ENCODE results near the gene KRTAP1-5.
"Not testable (repeated sequence)": the region's sequence is repeated elsewhere in the genome, so short reads cannot be mapped to it uniquely, and the experiment has no call there.

The KRTAP1-5 gene

GRCh38 chr17:41004397-41004796 is 22.6 kb downstream of the KRTAP1-5 start:
- no peak for DNase-seq (ENCODE audit: low spot score)

DNA sequence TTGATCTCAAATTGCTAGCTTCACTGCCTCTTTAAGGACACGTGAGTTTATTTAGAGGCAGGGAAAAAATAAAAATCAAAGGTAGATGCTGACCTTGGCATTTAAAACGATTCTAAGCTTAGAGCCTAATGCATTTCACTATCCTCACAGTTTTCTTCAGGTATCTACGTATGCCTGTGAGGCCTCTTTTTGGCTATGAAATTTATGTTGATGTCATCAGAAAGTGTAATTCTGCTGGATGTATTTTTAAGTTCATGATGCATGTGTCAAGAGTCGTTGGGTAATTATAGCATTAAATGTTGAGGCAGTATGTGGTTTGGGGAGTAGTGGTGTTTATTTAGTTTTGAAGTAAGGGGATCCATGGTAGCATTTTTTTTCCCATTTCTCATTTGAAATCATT is 23.1 kb downstream of the KRTAP1-5 start:
- DNase-seq (ENCODE audit: low spot score), result no peak

GRCh38 chr17:41002814-41003213 is 24.2 kb downstream of the KRTAP1-5 start:
- DNase-seq (ENCODE audit: low spot score), result no peak

DNA sequence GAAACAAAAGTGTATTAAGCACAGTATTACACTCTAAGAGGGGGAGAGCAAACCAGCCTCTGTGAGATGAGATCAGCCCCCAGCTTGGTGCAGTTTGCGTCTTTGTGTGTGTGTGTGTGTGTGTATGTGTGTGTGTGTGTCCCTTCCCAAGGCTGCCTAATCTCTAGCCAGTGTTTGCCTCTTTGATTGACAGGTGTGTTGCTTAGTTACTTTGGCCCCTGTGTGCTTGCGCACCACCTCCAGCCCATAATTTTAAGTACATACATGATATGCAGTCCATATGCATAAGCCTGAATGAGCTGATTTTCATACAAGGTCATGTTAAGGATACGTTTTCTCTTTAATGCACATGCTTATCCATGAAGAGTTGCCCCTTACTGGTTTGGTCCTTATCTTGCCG is 25.2 kb downstream of the KRTAP1-5 start:
- no peak for DNase-seq (ENCODE audit: low spot score)

GRCh38 chr17:40999563-40999962 is 27.4 kb downstream of the KRTAP1-5 start, which contains the start of gene KRTAP3-2:
Gene KRTAP3-2 (minus strand): TSS chr17:40999906. CDS start chr17:40999853, 53 bp downstream.
- DNase-seq (ENCODE audit: low spot score), result not testable (repeated sequence)

GRCh38 chr17:40997361-40997760 is 29.6 kb downstream of the KRTAP1-5 start:
- no peak for DNase-seq (ENCODE audit: low spot score)

DNA sequence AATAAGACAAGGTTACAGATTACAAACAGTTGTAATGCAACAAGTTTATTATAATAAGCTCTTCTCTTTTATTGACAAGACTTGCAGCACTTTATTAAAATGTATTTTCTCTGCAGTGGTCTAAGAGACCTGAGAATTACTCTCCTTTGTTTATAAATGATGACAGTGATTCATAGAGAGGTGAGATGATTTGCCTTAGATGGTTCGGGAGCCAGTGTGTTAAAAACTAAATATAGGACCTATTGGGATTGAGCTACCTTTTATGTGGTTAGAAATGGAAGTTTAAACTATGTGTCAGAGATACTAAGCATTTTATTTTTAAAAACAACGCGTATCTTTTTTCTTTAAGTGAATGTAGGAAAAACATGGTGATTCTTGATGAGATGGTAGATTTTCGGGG is 30.2 kb downstream of the KRTAP1-5 start:
- no peak for DNase-seq (ENCODE audit: low spot score)

- no peak for DNase-seq (ENCODE audit: low spot score)
Observed at GRCh38 chr17:40995116-40995515, 31.9 kb downstream of the KRTAP1-5 start.

GRCh38 chr17:40993839-40994238 is 33.2 kb downstream of the KRTAP1-5 start, which contains the start of gene KRTAP3-3:
Gene KRTAP3-3 (minus strand): TSS chr17:40994164. CDS start chr17:40994097, 67 bp downstream.
- no peak for DNase-seq (ENCODE audit: low spot score)

GRCh38 chr17:40993084-40993483 is 33.9 kb downstream of the KRTAP1-5 start:
- DNase-seq (ENCODE audit: low spot score), result no peak

GRCh38 chr17:40992666-40993065 is 34.3 kb downstream of the KRTAP1-5 start:
- DNase-seq (ENCODE audit: low spot score), result no peak

DNA sequence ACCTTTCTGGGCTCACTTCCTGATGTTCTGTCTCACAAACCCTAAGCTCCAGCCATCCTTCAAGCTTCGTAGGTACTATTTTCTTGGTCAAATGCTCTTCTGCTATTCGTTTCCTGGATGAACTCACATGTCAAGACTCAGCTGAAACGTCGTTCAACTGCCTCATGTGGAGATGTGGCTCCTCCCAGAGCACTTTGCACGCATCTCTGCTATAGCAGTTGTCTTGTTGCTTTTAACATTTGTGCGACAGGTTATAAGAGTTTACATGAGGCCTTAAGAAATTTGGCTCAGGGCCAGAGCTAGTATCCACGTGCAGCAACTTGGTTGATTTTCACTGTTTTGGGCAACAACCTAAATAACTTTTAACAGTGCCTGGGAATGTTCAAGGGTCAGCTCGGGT is 40.1 kb downstream of the KRTAP1-5 start:
- no peak for DNase-seq (ENCODE audit: low spot score)

DNA sequence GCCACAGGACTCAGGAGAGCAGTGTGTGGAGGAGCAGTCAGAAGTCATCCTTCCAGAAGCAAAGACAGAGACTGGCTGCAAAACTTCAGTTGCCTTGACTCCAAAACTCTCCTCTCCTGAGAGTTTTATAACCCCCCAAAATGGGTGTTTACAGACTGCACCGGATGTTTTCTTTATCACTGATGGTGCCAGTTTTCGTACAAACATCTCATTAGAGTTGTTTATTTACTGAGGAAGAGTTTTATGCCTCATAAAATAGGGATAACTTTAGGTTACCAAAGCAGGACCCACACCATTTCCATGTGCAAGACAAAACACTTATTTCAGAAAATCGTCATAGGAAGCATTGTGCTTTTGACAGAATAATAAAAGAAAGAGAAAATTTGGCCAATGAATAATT is 42.8 kb downstream of the KRTAP1-5 start, which contains the start of gene KRT40:
Gene KRT40 (minus strand): TSS at position 101 of the 400 bp plus-strand sequence. CDS start 53 bp downstream, at position 48.
- no peak for DNase-seq (ENCODE audit: low spot score)

GRCh38 chr17:40981115-40981514 is 45.9 kb downstream of the KRTAP1-5 start:
- no peak for DNase-seq (ENCODE audit: low spot score)

GRCh38 chr17:40980596-40980995 is 46.4 kb downstream of the KRTAP1-5 start:
- DNase-seq (ENCODE audit: low spot score), result no peak

GRCh38 chr17:40980117-40980516 is 46.9 kb downstream of the KRTAP1-5 start:
- no peak for DNase-seq (ENCODE audit: low spot score)

GRCh38 chr17:40978575-40979151 is 48.3 kb downstream of the KRTAP1-5 start:
- no peak for DNase-seq (ENCODE audit: low spot score)
